Stimulated activated CD4-positive, alpha-beta T cell treated with anti-CD3 and anti-CD28 coated beads, Interleukin-1b, Interleukin-23, amount 100 ng/mL, for 48 hours (primary cell): ENCODE results near the gene DRC3.
"Not testable (repeated sequence)": the region's sequence is repeated elsewhere in the genome, so short reads cannot be mapped to it uniquely, and the experiment has no call there.

ENCODE experiments used
- DNase-seq: peaks from one replicate; pipeline ENCODE4 v3.0.0-alpha.2; 2020

The DRC3 gene, protein sequence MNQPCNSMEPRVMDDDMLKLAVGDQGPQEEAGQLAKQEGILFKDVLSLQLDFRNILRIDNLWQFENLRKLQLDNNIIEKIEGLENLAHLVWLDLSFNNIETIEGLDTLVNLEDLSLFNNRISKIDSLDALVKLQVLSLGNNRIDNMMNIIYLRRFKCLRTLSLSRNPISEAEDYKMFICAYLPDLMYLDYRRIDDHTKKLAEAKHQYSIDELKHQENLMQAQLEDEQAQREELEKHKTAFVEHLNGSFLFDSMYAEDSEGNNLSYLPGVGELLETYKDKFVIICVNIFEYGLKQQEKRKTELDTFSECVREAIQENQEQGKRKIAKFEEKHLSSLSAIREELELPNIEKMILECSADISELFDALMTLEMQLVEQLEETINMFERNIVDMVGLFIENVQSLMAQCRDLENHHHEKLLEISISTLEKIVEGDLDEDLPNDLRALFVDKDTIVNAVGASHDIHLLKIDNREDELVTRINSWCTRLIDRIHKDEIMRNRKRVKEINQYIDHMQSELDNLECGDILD

DNA sequence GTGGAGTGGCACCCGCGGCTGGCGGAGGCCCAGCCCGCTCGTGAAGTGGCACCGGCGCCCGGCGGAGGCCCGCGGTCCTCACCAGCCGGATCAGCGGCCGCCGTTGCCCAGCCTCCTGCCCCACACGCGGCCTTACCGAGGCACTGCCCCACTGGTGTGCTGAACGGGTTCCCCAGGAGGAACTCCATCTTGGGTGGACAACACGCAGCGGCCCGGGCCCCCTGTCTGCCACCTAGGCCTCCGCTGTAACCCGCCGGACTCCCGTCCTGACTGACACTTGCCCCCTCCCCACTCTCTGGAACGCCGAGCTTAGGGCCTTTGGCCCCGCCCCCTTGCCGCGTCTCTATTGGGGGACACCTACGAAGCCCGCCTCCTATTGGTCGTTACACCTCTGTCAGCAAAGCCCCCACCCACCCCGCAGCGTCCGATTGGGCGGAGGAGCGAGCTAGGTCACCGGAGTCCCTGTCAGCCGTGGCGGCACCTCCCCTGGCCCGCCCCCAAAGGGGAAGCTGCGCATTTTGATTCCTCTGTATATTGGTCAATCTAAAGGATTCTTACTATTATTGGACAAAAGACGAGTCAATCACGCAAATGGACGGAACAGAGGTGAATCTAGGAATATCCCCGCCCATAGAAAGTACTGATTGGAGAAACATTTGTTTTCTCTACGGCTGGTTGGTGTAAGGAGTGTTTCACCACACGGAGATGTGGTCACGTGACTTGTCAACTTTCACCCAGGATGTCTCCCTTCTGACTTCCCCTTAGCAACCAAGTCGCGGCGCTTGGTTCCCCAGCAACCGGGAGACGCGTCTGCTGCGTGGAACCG lies at the start of gene DRC3, which contains the start of gene TOM1L2:
Gene DRC3, plus strand, starts transcription at position 737 of the 826 bp plus-strand sequence. CDS start 4,737 bp downstream, outside the sequence.
Gene TOM1L2, minus strand, starts transcription at position 275 of the 826 bp plus-strand sequence. Its CDS starts 87 bp downstream, at position 188.
- DNase-seq: peak; percentile 100

DNA sequence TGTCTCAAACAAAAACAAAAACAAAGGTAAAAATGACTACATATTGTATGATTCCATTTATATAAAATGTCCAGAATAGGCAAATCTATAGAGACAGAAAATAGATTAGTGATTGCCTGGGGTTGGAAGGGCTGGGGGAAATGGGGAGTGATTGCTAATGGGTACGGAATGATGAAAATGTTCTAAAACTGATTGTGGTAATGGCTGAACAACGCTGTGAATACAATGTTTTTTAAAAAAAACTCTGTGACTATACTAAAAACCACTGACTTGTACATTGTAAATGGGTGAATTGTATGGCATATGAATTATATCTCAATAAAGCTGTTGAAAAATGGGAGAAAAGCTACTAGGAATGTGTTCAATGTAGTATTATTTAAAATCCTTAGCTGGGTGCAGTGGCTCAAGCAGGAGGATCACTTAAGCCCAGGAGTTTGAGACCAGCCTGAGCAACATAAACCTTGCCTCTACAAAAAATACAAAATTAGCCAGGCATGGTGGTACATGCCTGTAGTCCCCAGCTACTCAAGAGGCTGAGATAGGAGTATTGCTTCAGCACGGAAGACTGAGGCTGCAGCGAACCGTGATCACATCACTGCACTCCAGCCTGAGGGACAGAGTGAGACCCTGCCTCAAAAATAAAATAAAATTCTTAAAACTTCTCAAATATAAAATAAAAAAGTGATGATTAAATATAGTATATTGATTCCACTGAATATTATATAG lies 48.4 kb upstream of the DRC3 start:
- DNase-seq: no peak

DNA sequence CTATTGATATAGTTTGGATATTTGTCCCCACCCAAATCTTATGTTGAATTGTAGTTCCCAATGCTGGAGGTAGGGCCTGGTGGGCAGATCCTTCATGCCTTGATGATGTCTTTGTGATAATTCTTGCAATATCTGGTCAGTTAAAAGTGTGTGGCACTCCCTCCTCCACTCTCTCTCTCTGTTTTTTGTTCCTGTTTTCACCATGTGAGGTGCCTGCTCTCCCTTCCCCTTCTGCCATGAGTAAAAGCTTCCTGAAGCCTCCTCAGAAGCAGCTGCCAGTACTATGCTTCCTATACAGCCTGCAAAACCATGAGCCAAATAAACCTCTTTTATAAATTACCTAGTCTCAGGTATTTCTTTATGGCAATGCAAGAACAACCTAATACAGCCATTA lies 47.8 kb upstream of the DRC3 start:
- no peak for DNase-seq

DNA sequence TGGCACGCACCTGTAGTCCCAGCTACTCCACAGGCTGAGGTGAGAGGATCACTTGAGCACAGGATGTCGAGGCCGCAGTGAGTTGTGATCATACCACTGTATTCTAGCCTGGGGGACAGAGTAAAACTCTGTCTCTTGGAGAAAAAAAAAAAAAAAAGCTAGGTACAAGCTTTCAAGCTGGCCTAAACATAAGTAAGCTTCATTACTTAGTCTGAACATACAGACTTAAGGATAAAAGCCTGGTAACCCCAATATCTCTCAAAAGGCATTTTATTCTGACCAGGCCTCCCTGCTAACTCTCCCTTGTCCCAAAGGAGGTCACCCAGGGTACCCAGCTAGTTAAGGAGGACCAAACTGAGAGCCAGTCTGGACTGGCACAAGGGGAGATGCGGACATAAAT lies 46.6 kb upstream of the DRC3 start:
- no peak for DNase-seq

DNA sequence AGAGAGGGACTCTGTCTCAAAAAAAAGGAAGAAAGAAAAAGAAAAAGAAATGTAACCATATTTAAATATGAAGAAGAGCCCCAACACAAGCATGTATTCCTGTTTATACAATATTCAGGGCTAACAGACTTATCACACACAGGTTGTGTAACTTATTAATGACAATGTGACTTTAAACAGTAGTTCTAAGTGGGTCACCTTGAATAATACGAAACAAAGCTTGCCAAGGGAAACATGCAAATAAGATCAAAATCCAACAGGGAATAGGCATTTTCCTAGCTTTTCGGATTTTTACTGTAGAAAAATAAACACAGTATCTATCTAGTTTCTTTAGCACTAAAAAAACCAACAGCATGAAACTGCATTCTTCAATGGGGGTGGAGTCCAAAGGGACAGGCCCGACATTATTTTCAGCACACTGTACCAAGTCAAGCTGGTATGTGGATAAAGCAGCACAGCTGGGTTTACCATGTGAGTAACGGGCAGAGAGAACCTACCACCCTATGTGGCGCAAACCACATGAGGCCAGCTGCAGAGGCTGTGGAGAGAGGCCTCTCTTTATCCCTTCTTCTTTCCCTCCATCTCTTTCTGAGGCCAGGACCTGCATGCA lies 45.7 kb upstream of the DRC3 start:
- DNase-seq: no peak

DNA sequence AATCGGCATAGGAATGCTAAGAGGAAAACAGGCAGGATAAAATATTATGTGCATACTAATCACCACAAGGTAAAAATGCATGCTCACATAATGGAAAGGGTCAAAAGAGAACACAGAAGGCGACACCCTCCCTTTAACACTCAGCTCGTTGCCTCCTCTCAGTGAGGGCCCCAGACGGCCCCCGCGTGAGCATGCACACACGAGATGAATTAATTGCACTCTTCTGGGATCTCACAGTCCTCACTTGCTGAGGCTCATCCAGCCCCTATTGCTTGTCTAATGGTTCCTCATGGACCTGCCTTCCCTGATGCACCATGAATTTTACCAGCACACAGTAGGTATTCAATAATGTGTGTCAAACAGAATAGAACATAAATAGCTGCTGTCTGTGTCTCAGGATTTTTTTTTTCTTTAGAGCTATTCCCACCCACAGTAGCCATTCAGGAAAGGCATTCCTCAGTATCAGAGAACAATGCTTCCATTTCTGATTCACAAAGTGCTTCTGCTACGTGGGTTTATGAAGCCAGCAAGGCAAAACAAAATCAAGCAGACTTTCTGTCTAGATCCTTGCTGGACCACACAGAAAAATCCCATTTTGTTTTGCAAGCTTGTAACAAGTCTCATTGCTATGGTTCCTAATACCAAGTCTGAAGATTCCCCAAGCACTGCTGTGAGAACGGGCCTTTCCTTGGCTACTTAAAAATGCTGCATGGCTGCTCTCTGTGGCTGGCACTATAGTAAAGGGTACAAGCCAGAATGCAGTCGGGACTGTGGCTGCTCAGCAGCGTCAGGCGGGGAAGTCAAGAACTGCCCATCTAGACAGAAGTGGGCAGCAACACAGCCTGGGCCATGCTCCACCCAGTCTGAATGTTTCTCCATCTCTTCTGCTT lies 44.0 kb upstream of the DRC3 start:
- DNase-seq: no peak

DNA sequence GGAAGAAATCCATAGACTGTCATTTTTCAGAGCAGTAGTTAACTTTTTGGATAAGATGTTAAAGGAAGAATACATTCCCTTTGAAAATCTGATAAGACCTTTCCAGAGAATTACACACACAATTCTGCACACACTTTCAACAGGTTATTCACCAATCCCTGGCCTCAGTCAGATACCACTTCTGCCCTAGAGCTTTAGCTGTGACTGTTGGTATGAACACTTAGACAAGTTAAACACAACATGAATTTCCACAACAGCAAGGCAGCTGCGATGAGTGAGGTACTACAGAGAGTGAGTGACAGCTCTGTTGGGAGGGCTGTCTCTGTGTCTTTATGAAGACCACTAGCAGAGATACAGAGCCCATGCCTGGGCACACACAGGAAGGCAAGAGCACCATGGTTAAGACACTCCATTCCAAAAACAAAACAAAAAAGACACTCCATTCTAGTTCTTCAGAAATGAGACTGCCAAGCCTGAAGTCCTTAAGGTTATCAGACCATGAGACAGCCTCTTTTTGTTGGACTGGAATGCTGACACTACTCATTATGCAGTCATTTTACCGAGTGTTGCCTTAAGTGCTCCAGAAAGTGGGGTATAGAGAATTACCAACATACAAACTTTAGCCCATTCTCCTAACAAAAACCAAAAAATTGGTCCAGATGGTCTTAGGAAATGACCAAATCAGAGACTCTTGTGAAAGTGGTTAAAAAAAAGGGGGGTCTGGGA lies 42.8 kb upstream of the DRC3 start:
- DNase-seq: no peak

DNA sequence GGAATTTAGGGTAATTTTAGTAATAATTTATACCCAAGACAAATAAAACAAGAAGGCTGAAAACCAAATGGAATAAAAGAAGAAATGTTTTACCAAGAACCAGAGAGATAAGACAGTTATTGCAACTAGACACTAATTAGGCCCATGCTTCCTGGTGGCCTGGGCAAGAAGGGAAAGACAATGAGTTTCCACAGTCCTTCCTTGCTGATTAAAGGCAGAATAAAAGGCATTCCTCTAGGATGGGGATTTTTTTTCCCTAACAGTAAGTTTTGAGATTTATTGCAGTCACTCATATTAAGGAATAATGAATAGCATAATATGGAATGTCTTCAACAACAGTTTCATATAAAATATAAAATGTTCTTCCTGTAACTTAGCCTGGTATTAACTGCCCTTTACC lies 42.0 kb upstream of the DRC3 start:
- DNase-seq: no peak

DNA sequence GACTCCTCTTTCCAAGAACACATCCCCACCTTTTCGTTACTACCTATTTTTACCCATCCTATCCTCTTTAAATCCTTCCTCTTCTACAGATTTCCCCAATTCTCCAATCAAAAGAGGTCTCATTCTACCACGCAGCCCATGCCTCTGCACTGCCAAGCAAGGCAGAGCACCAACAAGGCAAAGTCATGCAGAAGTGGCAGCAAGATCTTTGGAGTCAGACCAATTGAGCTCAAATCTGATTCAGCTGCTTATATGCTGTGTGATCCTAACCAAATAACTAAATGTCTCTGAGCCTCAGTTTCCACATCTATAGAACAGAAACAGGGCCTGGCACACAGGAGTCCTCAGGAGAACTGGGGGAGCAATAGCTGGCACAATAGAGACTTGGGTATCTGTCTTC lies 41.5 kb upstream of the DRC3 start:
- no peak for DNase-seq

DNA sequence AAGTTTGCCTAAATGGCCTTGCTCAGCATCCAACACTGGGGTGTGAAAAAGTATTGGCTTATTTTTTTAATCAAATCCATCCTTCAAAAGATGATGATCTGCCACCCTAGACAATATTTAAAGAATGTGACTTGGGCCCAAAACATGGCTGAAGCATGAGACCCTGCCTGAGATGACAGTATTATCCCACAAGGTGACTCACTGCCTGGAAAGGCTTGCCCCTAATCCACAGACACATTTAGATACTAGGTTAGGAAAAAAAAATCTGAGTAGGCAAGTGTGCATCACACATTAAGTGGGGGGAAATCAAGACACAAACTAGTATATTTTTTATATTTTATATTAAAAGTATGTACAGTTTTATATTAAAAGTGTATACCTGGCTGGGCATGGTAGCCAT lies 38.9 kb upstream of the DRC3 start:
- no peak for DNase-seq

DNA sequence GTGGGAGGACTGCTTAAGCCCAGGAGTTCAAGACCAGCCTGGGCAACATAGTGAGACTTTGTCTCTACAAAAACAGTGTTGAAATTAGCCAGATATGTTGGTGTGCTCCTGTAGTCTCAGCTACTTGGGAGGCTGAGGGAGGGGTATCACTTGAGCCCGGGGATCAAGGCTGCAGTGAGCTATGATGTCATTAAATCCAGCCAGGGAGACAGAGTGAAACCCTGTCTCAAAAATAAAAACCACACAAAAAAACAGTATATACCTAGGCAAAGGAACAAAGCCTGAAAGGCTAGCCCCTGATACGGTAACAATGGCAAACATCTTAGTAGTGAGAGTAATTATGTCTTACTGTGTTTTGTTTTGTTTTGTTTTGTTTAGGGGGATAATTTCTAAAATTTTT lies 38.4 kb upstream of the DRC3 start:
- DNase-seq: no peak

DNA sequence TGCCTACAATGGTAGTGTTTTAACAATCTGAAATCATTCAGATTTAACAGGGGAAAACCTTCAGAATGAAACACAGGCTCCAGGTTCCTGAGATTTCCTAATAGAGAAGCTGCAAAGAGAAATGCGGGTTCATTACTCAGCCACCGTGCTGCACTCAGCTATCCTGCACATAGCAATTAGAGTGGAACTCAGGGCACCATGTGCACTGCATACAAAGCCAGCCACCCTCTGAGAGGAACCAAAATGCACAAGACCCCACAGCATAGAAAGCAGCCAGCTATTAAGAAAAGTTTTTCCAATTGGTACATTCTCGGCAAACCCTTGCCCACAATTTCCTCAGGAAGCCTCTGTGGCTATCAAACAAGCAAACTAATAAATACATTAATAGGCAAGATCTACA lies 37.9 kb upstream of the DRC3 start:
- no peak for DNase-seq

DNA sequence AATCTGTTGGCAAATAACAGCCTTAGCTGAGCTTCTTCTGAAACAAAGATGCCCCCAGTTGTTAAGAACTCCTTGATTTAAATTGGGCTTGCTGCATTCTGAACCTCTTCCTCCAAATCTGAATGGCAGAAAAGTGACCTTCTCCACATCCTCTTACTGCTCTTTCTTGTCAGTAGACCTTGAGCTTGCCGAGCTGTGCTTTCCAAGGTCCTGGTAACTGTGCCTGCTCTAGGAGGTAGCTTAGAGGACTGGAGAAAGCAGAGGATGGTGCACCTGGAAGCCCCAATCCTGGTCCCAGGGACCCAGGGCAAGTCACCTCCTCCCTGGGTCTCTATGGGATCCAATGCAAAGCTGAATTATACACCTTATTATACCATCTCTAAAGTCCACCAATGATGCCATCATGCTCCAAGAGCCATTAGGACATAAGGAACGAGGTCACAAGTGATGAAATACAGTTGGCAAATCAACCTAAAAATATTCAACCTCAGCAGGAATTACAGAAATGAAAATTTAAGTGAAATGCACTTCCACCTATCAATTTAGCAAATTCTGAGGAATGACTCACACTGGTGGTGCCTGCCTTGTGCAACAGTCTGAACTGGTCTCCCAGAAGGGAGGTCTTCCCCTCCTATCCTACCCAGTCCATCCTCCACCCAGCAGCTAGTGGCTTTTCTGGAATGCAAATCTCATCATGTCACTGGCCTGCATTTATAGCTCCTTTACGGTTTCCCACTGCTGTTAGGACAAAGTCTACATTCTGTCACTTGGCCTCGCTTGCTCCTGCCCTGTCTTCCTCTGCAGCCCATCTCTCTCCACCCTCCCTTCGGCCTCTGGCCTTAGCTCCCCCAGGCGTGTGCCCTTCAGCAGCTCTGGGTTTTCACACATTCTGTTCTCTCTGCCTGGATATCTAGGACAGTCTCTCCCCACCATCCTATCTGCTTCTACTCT lies 37.1 kb upstream of the DRC3 start:
- DNase-seq: no peak

DNA sequence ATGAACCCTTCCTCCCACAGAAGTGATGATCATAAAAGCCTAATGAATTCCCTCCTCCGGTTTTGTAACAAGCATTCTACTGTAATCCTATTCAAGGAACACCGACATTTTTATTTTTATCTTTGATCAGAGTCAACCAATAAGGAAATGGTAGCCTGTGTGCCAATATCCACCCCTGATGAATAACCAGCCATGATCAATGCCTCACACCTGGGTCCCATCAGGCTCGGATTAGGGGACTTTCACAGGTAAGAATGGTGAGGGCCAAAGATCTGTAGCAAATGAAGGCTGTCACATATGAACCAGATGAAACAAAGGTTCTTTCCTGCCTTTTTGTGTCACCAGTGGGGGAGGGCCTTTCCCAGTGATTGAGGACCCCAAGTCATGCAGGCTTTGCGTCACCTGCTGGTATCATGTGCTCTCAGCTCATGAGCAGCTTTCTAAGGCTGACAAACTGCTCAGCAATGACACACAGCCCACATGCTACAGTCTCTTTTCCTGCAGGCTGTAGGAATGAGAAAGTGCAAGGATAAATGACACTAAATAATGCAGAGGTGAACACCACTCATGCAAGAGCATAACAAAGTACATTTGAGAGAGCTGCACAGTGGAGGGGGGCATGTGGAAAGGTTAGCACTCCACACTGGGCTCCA lies 35.3 kb upstream of the DRC3 start:
- no peak for DNase-seq

DNA sequence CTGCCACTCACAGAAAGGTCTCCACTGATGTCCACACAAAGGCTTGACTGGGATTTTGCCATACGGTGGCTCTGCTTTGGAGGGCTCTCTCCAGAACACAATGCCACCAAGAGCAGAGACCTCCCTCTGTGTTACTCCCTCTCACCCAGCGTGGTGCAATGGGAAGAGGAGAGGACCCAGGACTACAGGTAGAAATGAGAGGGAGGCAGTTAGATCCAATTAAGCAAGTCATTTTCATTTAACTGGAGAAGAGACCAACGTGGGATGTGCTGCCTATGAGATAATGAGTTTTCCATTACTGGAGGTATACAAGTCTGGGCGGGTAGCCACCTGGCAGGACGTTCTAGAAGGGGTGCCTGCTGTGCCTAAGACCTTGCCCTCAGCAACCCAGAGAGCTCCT lies 34.7 kb upstream of the DRC3 start:
- DNase-seq: no peak

DNA sequence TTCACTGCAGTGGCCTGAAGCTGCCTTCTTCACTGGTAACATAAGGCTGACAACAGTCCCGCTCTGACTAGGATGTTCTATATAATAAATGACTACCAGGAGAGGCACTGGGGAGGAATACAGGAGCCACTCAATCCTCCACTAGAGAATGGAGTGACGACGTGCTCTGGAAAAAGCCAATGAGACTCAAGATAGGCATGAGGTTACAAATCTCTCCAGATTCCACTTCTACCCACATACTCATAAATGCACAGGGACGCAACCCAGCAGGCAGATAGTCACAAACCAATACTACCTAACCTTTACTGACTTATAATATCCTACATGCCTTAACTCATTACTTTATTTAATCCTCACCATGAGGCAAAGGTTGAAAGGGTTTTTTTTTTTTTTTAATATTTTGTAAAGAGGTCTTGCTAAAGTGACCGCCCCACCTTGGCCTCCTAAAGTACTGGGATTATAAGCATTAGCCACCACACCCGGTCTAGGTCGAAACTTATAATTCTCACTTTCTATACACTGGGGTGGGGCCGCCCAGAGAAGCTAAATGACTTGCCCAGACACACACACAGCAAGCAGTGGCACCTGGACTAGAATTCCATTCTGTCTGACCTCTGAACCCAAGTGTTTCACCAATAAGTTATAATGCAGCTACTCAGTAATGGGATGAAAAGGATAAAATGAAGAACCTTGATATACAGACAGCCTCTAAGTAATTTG lies 34.1 kb upstream of the DRC3 start:
- DNase-seq: no peak

DNA sequence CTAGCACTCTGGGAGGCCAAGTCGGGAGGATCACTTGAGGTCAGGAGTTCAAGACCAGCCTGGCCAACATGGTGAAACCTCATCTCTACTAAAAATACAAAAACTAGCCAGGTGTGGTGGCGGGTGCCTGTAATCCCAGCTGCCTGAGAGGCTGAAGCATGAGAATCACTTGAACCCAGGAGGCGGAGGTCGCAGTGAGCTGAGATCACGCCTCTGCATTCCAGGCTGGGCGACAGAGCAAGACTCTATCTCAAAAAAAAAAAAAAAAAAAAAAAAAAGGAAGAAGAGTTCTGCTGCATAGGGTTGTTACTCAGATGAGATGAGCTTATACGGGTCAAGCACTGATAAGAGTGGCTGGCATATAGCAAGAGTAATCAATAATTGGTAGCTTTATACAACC lies 32.7 kb upstream of the DRC3 start:
- not testable (repeated sequence) for DNase-seq

DNA sequence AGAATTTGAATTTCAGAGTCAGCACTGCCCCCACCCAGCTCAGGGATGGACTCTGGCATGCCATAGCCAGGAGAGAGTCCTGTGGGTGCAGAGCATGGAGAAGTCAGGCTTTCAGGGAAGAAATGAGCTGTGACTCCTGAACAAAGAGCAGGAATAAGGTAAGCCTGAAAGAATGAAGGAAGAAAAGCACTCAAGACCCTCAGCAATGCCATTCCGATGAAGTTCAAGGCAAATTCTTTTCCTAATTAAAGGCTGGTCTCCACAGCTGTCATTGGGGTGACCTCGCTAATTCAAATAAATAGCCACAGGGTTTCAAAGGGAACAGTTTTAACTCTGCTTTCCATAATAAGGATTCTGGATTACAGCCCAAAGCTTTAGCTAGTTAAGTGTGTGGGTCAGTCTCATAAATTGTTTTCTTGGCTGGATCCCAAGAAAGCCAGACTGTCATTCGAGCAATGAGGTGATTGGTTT lies 32.2 kb upstream of the DRC3 start:
- DNase-seq: no peak
